ENCODE measurements around the gene ACADM.
"Not testable (repeated sequence)": the region's sequence is repeated elsewhere in the genome, so short reads cannot be mapped to it uniquely, and the experiment has no call there.

The ACADM gene

DNA sequence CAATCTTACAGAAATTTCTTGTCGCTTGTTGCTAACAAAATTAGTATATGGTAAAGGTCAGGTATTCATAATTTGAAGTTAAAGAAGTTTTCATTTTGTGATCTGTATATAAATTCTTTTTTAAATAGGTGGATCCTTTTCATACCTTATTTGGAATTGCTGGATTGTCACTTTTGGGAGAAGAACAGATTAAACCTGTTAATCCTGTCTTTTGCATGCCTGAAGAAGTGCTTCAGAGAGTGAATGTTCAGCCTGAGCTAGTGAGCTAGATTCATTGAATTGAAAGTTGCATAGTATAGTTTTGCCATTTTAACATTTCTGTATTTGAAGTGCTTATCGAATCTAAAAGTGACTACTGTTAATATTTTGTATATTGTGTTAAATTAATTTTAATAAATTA is 69.9 kb downstream of the ACADM start:
- no peak overlapping the region for H3K4me3 ChIP-seq (ENCODE audit: control insufficient read depth, low read depth, low read length)
- TF ChIP-seq, protein P1, sequence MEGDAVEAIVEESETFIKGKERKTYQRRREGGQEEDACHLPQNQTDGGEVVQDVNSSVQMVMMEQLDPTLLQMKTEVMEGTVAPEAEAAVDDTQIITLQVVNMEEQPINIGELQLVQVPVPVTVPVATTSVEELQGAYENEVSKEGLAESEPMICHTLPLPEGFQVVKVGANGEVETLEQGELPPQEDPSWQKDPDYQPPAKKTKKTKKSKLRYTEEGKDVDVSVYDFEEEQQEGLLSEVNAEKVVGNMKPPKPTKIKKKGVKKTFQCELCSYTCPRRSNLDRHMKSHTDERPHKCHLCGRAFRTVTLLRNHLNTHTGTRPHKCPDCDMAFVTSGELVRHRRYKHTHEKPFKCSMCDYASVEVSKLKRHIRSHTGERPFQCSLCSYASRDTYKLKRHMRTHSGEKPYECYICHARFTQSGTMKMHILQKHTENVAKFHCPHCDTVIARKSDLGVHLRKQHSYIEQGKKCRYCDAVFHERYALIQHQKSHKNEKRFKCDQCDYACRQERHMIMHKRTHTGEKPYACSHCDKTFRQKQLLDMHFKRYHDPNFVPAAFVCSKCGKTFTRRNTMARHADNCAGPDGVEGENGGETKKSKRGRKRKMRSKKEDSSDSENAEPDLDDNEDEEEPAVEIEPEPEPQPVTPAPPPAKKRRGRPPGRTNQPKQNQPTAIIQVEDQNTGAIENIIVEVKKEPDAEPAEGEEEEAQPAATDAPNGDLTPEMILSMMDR (conservative IDR thresholded peaks at IDR 0.05; ENCODE audit: control insufficient read depth, insufficient read depth, low read depth, low read length) = no peak
- DNase-seq (ENCODE audit: low read depth) = no peak

DNA sequence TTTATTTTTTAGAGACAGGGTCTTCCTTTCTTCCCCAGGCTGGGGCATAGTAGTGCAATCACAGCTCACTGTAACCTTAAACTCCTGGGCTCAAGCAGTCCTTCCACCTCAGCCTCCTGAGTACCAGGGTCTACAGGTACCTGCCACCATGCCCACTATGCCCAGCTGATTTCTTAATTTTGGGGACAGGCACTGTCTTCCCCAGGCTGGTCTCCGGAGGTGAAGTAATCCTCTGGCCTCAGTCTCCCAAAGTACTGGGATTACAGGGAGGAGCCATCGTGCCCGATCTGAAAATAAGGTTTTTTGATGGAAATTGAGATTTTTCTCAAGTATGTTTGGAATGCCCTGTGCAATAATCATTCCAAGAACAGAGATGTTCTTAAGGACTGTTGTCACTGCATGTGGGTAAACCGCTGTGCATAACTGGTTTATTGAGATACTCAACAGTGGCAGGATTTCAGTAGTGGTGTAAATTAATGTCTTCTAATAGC is 71.2 kb downstream of the ACADM start:
- DNase-seq (ENCODE audit: low read depth) = no peak
- H3K4me3 ChIP-seq (ENCODE audit: control insufficient read depth, low read depth, low read length) = no peak overlapping the region
- TF ChIP-seq, protein P1 (conservative IDR thresholded peaks at IDR 0.05; ENCODE audit: control insufficient read depth, insufficient read depth, low read depth, low read length) = no peak

DNA sequence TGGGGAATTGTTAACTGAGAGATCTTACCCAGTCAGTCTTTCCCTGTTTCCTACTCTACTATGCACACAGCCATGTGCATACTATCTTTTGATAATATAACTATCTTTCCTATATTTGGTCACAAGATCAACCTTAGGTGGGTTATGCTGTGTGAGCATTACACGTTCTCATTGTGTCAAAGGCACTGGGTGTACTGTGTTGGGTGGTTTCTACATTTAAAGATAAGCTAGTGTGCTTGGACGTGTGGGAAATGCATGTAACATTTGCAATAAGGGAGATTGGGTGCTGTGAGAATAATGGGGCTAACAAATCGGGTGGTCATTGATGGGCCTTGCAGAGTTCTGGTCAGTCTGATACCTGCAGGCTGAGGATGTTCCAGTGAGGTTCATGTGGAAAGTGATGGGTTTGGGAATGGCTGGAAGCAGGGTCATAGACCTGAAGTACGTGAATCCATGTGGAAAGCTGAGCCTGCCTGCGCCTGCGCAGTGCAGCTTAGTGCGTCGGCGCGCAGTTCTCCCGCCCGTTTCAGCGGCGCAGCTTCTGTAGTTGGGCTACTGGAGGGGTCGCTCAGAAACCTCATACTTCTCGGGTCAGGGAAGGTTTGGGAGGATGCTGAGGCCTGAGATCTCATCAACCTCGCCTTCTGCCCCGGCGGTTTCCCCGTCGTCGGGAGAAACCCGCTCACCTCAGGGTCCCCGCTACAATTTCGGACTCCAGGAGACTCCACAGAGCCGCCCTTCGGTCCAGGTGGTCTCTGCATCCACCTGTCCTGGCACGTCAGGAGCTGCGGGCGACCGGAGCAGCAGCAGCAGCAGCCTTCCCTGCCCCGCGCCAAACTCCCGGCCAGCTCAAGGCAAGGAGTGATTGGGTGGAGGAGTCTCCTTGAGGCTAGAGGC is 72.1 kb downstream of the ACADM start, which contains the start of gene MSH4:
Gene MSH4 (plus strand): TSS at position 507 of the 897 bp plus-strand sequence. CDS start 104 bp downstream, at position 611.
- peak; percentile 33 for DNase-seq (ENCODE audit: low read depth)
- TF ChIP-seq, protein P1 (conservative IDR thresholded peaks at IDR 0.05; ENCODE audit: control insufficient read depth, insufficient read depth, low read depth, low read length) = no peak
- no peak within 1 kb of the TSS for H3K4me3 ChIP-seq (ENCODE audit: control insufficient read depth, low read depth, low read length)

DNA sequence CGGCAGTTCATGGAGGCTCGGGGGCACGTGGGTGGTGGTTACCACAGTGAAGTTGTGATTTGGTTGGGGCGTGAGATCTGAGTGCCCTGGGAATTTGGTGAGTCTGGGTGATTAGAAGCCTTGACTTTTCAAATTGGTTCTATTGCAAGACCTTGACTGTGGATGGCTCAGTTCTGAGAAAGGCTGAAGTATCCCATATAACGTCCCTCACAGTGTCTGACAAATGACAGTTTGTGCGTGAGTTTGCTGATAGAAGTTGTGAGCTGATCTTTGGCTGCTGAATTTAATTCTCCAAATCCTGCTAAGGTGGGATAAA is 72.7 kb downstream of the ACADM start:
- TF ChIP-seq, protein P1 (conservative IDR thresholded peaks at IDR 0.05; ENCODE audit: control insufficient read depth, insufficient read depth, low read depth, low read length) = no peak
- no peak overlapping the region for H3K4me3 ChIP-seq (ENCODE audit: control insufficient read depth, low read depth, low read length)
- no peak for DNase-seq (ENCODE audit: low read depth)

DNA sequence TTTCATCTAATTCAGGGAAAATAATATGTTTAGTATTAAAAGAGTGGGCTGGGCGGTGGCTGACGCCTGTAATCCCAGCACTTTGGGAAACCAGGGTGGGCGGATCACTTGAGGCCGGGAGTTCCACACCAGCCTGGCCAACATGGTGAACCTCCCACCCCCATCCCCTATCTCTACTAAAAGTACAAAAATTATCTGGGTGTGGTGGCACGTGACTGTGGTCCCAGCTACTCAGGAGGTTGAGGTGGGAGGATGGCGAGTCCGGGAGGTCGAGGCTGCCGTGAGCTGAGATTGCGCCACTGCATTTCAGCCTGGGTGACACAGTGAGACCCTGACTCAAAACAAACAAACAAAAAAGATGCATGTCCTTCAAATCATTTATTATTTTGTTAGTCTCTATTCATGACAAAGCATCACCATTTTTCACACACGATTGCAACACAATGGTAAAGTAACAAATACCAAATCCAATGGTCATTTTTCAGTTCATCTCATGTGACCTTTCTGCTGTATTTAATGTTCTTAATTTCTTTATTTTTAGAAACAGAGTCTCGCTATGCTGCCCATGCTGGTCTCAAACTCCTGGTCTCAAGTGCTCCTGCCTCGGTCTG is 73.2 kb downstream of the ACADM start:
- no peak overlapping the region for H3K4me3 ChIP-seq (ENCODE audit: control insufficient read depth, low read depth, low read length)
- TF ChIP-seq, protein P1 (conservative IDR thresholded peaks at IDR 0.05; ENCODE audit: control insufficient read depth, insufficient read depth, low read depth, low read length) = no peak
- peak; percentile 39 for DNase-seq (ENCODE audit: low read depth)

DNA sequence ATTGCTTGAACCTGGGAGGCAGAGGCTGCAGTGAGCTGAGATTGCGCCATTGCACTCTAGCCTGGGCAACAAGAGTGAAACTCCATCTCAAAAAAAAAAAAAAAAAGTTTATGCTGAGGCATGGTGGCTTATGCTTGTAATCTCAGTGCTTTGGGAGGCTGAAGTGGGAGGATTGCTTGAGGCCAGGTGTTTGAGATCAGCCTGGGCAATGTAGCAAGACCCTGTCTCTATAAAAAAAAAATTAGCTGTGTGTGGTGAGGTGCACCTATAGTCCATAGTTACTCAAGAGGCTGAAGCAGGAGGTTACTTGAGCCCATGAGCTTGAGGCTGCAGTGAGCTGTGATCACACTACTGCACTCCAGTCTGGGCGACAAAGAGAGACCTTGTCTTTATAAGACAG is 77.0 kb downstream of the ACADM start:
- DNase-seq (ENCODE audit: low read depth); H3K4me3 ChIP-seq (ENCODE audit: control insufficient read depth, low read depth, low read length): not testable (repeated sequence)

DNA sequence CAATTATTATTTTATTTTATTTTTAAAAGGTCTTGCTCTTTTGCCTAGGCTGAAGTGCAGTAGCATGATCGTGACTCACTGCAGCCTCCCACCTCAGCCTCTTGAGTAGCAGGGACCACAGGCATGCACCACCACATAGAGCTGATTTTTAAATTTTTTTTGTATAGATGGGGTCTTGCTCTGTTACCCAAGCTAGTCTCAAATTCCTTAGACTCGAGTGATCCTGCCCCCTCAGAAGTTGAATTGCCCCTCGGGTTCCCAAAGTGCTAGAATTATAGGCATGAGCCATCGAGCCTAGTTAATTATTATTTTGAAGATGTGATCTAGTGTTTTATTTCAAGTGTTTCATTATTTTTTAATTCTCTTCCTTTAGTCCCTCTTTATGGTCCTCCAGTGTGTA is 84.4 kb downstream of the ACADM start:
- TF ChIP-seq, protein P1 (conservative IDR thresholded peaks at IDR 0.05; ENCODE audit: control insufficient read depth, insufficient read depth, low read depth, low read length) = no peak
- DNase-seq (ENCODE audit: low read depth) = no peak

DNA sequence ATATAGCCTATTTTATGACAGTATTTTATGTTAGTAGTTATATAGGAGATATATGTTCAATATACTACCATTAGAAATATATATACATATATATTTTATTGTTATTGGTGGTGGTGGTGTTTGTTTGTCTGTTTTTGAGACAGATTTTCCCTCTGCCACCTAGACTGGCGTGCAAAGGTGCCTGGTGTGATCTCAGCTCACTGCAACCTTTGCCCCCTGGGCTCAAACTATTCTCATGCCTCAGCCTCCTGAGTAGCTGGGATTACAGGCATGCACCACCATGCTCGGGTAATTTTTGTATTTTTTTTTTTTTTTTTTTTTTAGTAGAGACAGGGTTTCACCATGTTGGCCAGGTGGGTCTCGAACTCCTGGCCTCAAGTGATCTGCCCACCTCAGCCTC is 85.6 kb downstream of the ACADM start:
- not testable (repeated sequence) for H3K4me3 ChIP-seq (ENCODE audit: control insufficient read depth, low read depth, low read length); DNase-seq (ENCODE audit: low read depth)

More for the DNA sequence above, 84.4 kb downstream of the ACADM start:
- no peak overlapping the region for H3K4me3 ChIP-seq (ENCODE audit: control insufficient read depth, low read depth, low read length)
